Measurements from ENCODE around the gene ETV1. TPM values are rescaled to one million over a fixed set of nuclear protein-coding genes. Genes with fewer than 3 reads are reported as not detected.

The ETV1 gene
- total and polyA plus RNA-seq, 2 donors from 2014 or later: 2.0 to 28.6 TPM

DNA sequence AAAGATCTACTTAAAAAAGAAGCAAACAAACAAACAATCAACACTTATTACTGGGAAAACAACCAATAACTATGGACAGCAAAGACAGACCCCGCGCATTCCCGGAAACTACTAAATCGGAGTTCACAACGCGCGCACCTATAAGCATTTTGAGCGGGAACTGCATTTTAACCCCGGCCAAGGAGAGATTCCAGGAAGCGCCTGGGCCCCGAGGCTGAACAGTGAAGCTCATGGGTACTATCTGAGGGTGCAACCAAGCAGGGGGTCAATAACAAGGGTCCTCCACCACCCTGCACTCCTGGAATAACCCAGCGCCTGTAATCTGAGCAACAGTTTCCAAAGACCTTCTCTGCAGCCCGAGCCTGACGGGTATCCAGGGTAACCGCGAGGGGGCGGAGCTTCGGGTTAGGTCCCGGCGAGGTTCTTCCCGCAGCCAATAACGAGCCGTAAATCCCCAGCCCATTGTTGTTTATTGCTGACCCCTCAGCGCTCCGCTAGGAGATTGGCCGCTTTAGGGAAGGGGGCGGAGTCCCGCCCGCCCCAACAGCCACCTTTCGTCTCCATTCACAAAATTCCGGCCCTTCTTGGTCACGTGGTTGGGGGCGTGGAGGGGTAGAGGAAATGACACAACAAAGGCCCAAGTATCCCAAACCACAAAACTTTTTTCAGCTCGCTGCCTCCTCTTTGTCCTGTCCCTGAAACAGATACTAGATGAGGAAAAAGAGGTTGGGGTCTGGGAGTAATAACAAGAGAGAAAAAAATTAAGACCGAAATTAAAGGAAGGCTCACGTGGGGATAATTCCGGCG, 1.7 kb upstream of the ETV1 start:
- Histone ChIP-seq H3K4me1 (ENCODE audit: control insufficient read depth in 2 of 3, insufficient read depth in 2 of 3, low read depth in 1 of 3, low read length in 3 of 3) (peaks cover 0 to 5% (median 4%) of the 10 kb centered on the region in 3 donors), H3K27ac (ENCODE audit: low read depth in 2 of 2, low read length in 2 of 2) (peak overlapping the region; percentile 56 to 77), H3K27me3 (ENCODE audit: control insufficient read depth, insufficient read depth, low read length) (no peaks in the 10 kb centered on the region), H3K4me3 (ENCODE audit: low read length in 3 of 3) (peak overlapping the region; percentile 74 to 84 (median 79)), H3K9me3 (ENCODE audit: control insufficient read depth in 2 of 3, insufficient read depth in 1 of 3, low read length in 3 of 3) (no peaks in the 10 kb centered on the region), H3K36me3 (ENCODE audit: control insufficient read depth in 2 of 3, insufficient read depth in 3 of 3, low read length in 3 of 3) (no peaks in the 10 kb centered on the region), H3K9ac (ENCODE audit: low read length in 3 of 3) (peak overlapping the region in 2 of 3 donors; percentile 70 to 87)
- DNase-seq (peak; percentile 98 to 100 (median 99)), FAIRE-seq (peak; percentile 97)
- intact Hi-C loops (cut with DNase I): no loop called here
- TF ChIP-seq CTCF (IDR thresholded peaks at IDR 0.05; ENCODE audit: borderline replicate concordance, extremely low read depth, insufficient read depth): peak; percentile 5

- H3K36me3 ChIP-seq (ENCODE audit: control insufficient read depth in 2 of 3, insufficient read depth in 3 of 3, low read length in 3 of 3): no peaks in the 10 kb centered on the region
- H3K4me1 ChIP-seq (ENCODE audit: control insufficient read depth in 2 of 3, insufficient read depth in 2 of 3, low read depth in 1 of 3, low read length in 3 of 3): peaks cover 0 to 5% (median 4%) of the 10 kb centered on the region in 3 donors
- DNase-seq (peak; percentile 75 to 97 (median 92)), FAIRE-seq (no peak)
- TF ChIP-seq CTCF (IDR thresholded peaks at IDR 0.05; ENCODE audit: borderline replicate concordance, extremely low read depth, insufficient read depth): no peak
- H3K27ac ChIP-seq (ENCODE audit: low read depth in 2 of 2, low read length in 2 of 2): peak overlapping the region; percentile 56 to 77
- H3K27me3 ChIP-seq (ENCODE audit: control insufficient read depth, insufficient read depth, low read length): no peaks in the 10 kb centered on the region
- peak overlapping the region; percentile 23 to 70 (median 66) for H3K9ac ChIP-seq (ENCODE audit: low read length in 3 of 3)
- H3K4me3 ChIP-seq (ENCODE audit: low read length in 3 of 3): peak overlapping the region; percentile 74 to 84 (median 79)
- intact Hi-C loops (cut with DNase I): no loop called here
- no peaks in the 10 kb centered on the region for H3K9me3 ChIP-seq (ENCODE audit: control insufficient read depth in 2 of 3, insufficient read depth in 1 of 3, low read length in 3 of 3)
These were observed 985 bp upstream of the ETV1 start for GRCh38 chr7:13990319-13990983.

DNA sequence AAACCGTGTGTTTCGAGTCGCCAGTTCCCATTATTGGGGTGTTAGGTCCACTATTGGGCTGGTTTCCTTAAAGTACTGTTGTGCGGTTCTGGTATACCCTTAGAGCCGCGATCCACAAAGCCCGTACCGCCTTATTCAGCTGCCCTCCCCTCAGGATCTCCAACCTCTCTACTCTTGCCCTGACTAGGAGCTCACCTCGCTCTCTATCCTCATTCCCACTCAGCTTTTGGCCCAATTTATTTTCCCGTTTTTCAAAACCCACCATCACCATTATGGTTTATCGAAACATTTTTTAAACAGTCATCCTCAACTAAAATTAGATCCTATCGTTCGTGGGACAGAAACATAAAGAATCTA, 461 bp upstream of the ETV1 start:
- Histone ChIP-seq H3K4me3 (ENCODE audit: low read length in 3 of 3) (peak overlapping the region; percentile 74 to 84 (median 79)), H3K27me3 (ENCODE audit: control insufficient read depth, insufficient read depth, low read length) (no peaks in the 10 kb centered on the region), H3K9ac (ENCODE audit: low read length in 3 of 3) (peak overlapping the region; percentile 66 to 83 (median 70)), H3K9me3 (ENCODE audit: control insufficient read depth in 2 of 3, insufficient read depth in 1 of 3, low read length in 3 of 3) (no peaks in the 10 kb centered on the region), H3K36me3 (ENCODE audit: control insufficient read depth in 2 of 3, insufficient read depth in 3 of 3, low read length in 3 of 3) (no peaks in the 10 kb centered on the region), H3K27ac (ENCODE audit: low read depth in 2 of 2, low read length in 2 of 2) (peak overlapping the region; percentile 56 to 77), H3K4me1 (ENCODE audit: control insufficient read depth in 2 of 3, insufficient read depth in 2 of 3, low read depth in 1 of 3, low read length in 3 of 3) (peaks cover 0 to 5% (median 4%) of the 10 kb centered on the region in 3 donors)
- intact Hi-C loops (cut with DNase I): no loop called here
- DNase-seq (peak in 1 of 5 donors; percentile 72), FAIRE-seq (no peak)
- TF ChIP-seq CTCF (IDR thresholded peaks at IDR 0.05; ENCODE audit: borderline replicate concordance, extremely low read depth, insufficient read depth): no peak
